CD14-positive monocyte (primary cell): ENCODE data around the gene NPEPPS. TPM values are rescaled to one million over a fixed set of nuclear protein-coding genes. Genes with fewer than 3 reads are reported as not detected.
"Not testable (repeated sequence)": the region's sequence is repeated elsewhere in the genome, so short reads cannot be mapped to it uniquely, and the experiment has no call there.

ENCODE experiments used
- DNase-seq, 3 donors: peaks; one replicate each; pipeline ENCODE4 v3.0.0-alpha.2; 2011 to 2022
- H2AFZ ChIP-seq: 2 replicates; pipeline ENCODE4 v1.6.0; 2012; ENCODE audit warnings: mild to moderate bottlenecking, low read depth, low read length, inconsistent platforms; ENCODE audit not compliant: insufficient read depth, poor library complexity, severe bottlenecking
- H3K27ac ChIP-seq, 2 donors: 1 replicate in 1 of 2; 2 replicates in 1 of 2; pipeline ENCODE4 v1.5.1; 2012 to 2013; ENCODE audit warnings: low read length in 2 of 2, control low read depth in 1 of 2, inconsistent platforms in 1 of 2, low read depth in 1 of 2, mild to moderate bottlenecking in 1 of 2
- H3K27me3 ChIP-seq, 2 donors: one replicate each; pipeline versions ENCODE4 v1.6.0 to v1.6.1; 2011 to 2013; ENCODE audit warnings: low read length in 2 of 2; ENCODE audit not compliant: control insufficient read depth in 2 of 2, insufficient read depth in 2 of 2
- H3K36me3 ChIP-seq, 2 donors: replicated peaks in 1 of 2; 1 replicate in 1 of 2; 2 replicates in 1 of 2; pipeline versions ENCODE4 v1.5.1 to v1.6.1; 2012 to 2013; ENCODE audit warnings: low read length in 2 of 2, control low read depth in 1 of 2, inconsistent platforms in 1 of 2, mild to moderate bottlenecking in 1 of 2; ENCODE audit not compliant: insufficient read depth in 2 of 2, control insufficient read depth in 1 of 2
- H3K4me1 ChIP-seq, 2 donors: 1 replicate in 1 of 2; 2 replicates in 1 of 2; pipeline versions ENCODE4 v1.5.1 to v1.6.1; 2012 to 2013; ENCODE audit warnings: low read length in 2 of 2, control low read depth in 1 of 2, inconsistent platforms in 1 of 2, mild to moderate bottlenecking in 1 of 2, moderate library complexity in 1 of 2; ENCODE audit not compliant: insufficient read depth in 2 of 2, control insufficient read depth in 1 of 2
- H3K4me2 ChIP-seq: replicated peaks from 2 replicates; pipeline ENCODE3; 2012; ENCODE audit warnings: low read length, moderate library complexity, mild to moderate bottlenecking; ENCODE audit not compliant: poor library complexity, severe bottlenecking; ENCODE audit errors: extremely low read depth
- H3K4me3 ChIP-seq, 3 experiments: fragments of 200-600 bp in 1 of 3; sonication (generic) in 1 of 3; replicated peaks in 1 of 3; 1 replicate in 2 of 3; 2 replicates in 1 of 3; pipeline ENCODE4 v1.5.1; 2011 to 2013; ENCODE audit warnings: low read length in 3 of 3, mild to moderate bottlenecking in 3 of 3, control low read depth in 2 of 3, low read depth in 2 of 3, inconsistent platforms in 1 of 3, moderate library complexity in 1 of 3
- H3K79me2 ChIP-seq: 2 replicates; pipeline ENCODE4 v1.6.0; 2012; ENCODE audit warnings: mild to moderate bottlenecking, control low read depth, inconsistent platforms, low read length, moderate library complexity; ENCODE audit not compliant: insufficient read depth
- H3K9ac ChIP-seq: 2 replicates; pipeline ENCODE4 v1.6.0; 2017; ENCODE audit warnings: low read length, mild to moderate bottlenecking; ENCODE audit not compliant: insufficient read depth, poor library complexity, severe bottlenecking
- H3K9me3 ChIP-seq, 2 donors: replicated peaks in 1 of 2; 1 replicate in 1 of 2; 2 replicates in 1 of 2; pipeline versions ENCODE4 v1.5.1 to v1.6.1; 2012 to 2013; ENCODE audit warnings: low read length in 2 of 2, control low read depth in 1 of 2; ENCODE audit not compliant: control insufficient read depth in 1 of 2, insufficient read depth in 1 of 2
- H4K20me1 ChIP-seq: 2 replicates; pipeline ENCODE4 v1.6.0; 2012; ENCODE audit warnings: mild to moderate bottlenecking, low read length, control low read depth, moderate library complexity; ENCODE audit not compliant: insufficient read depth
- H3K27ac Mint-ChIP-seq, 7 donors: one replicate each; pipeline ENCODE4 v1.8.0; 2020; ENCODE audit warnings: mild to moderate bottlenecking in 7 of 7, mixed read lengths in 7 of 7, moderate library complexity in 6 of 7, inconsistent platforms in 2 of 7
- H3K27me3 Mint-ChIP-seq, 3 donors: one replicate each; pipeline ENCODE4 v1.8.0; 2021 to 2022; ENCODE audit warnings: low read depth in 3 of 3, mild to moderate bottlenecking in 3 of 3, mixed read lengths in 3 of 3, moderate library complexity in 3 of 3, inconsistent platforms in 1 of 3
- H3K36me3 Mint-ChIP-seq, 2 donors: one replicate each; pipeline ENCODE4 v1.8.0; 2020; ENCODE audit warnings: mixed read lengths in 2 of 2, inconsistent platforms in 1 of 2, mild to moderate bottlenecking in 1 of 2
- H3K4me1 Mint-ChIP-seq: one replicate; pipeline ENCODE4 v1.8.0; 2020; ENCODE audit warnings: mild to moderate bottlenecking, mixed read lengths
- H3K4me3 Mint-ChIP-seq, 2 donors: one replicate each; pipeline ENCODE4 v1.8.0; 2020; ENCODE audit warnings: mild to moderate bottlenecking in 2 of 2, mixed read lengths in 2 of 2, moderate library complexity in 1 of 2
- H3K9me3 Mint-ChIP-seq, 7 donors: one replicate each; pipeline ENCODE4 v1.8.0; 2020 to 2022; ENCODE audit warnings: mixed read lengths in 7 of 7, mild to moderate bottlenecking in 6 of 7, moderate library complexity in 6 of 7, inconsistent platforms in 2 of 7
- WGBS: methylation state at CpG from one replicate; pipeline ENCODE4 v1.1.5; 2013; ENCODE audit warnings: missing lambda C conversion rate; ENCODE audit not compliant: insufficient coverage; 5-methylcytosine and 5-hydroxymethylcytosine counted together
- intact Hi-C, 2 donors: fragments of 100-400 bp; cut with micrococcal nuclease; formaldehyde crosslinking; loops; one replicate each; pipeline versions ENCODE4 v1.15.0 to v1.15.1; 2023
- polyA plus RNA-seq, 3 donors: library from polyadenylated mRNA; depleted of rRNA in 1 of 3; unstranded in 2 of 3; stranded (reverse) in 1 of 3; fragments of 300-500 nt in 2 of 3; fragments of >200 nt in 1 of 3; fragmentation: Illumina TruSeq in 2 of 3; gene quantifications; 1 replicate in 2 of 3; 2 replicates in 1 of 3; pipeline ENCODE4 v1.2.3, GENCODE V29; 2012 to 2021

The NPEPPS gene
- polyA plus RNA-seq, 3 donors, result 38.3 to 80.1 (median 53.1) TPM

DNA sequence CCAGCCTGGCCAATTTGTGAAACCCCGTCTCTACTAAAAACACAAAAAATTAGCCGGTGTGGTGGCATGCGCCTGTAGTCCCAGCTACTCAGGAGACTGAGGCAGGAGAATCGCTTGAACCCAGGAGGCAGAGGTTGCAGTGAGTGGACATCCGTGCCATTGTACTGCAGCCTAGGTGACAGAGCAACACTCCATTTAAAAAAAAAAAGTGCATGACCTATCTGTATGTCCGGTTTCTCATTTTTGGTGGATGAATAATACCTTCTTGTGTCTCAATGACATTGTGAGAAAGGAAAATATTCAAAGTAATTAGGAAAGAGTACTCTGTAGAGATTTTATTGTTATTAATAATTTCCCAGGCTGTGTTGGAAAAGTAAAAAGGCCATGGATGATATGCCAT is 17.6 kb upstream of the NPEPPS start:
- H4K20me1 ChIP-seq, H2AFZ ChIP-seq, H3K79me2 ChIP-seq, H3K9me3 Mint-ChIP-seq, H3K27ac Mint-ChIP-seq, H3K9me3 ChIP-seq, H3K36me3 ChIP-seq, H3K9ac ChIP-seq, H3K27ac ChIP-seq, intact Hi-C loops, H3K4me3 ChIP-seq, H3K4me1 ChIP-seq, H3K27me3 Mint-ChIP-seq, DNase-seq, H3K36me3 Mint-ChIP-seq, H3K27me3 ChIP-seq, H3K4me2 ChIP-seq, H3K4me1 Mint-ChIP-seq, H3K4me3 Mint-ChIP-seq: not testable (repeated sequence)
- 75% methylated on average over 4 of the region's 6 CpGs for WGBS

- H4K20me1 ChIP-seq, result not testable (repeated sequence)
These were observed 12.0 kb upstream of the NPEPPS start for GRCh38 chr17:47518880-47519279.

DNA sequence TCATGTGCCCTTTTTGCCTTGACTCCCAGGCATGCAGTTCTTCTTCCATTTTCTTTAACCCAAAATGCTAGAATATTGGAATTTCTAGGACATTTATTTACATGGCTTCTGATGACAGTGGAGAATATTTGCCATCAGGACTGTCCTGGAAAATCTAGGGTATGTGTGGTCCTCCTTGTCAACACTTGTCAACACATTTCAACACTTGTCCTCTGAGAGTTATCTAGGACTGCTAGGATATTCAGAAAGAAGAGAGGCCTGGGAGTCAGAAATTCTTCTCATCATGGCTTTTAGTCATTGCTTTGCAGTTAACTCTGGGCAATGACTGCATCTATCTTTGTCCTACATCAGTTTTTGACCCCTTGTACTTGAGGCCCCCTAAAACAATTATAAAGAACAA is 11.5 kb upstream of the NPEPPS start:
- H3K27me3 ChIP-seq, result not testable (repeated sequence)

More at GRCh38 chr17:47518880-47519279, 12.0 kb upstream of the NPEPPS start:
- H3K4me2 ChIP-seq, H2AFZ ChIP-seq, H3K4me3 Mint-ChIP-seq, H3K9ac ChIP-seq, H3K9me3 ChIP-seq, H3K4me3 ChIP-seq, H3K79me2 ChIP-seq, DNase-seq, H3K27me3 Mint-ChIP-seq, H3K4me1 Mint-ChIP-seq, intact Hi-C loops, H3K9me3 Mint-ChIP-seq, H3K27ac ChIP-seq, H3K36me3 Mint-ChIP-seq, H3K27me3 ChIP-seq, H3K27ac Mint-ChIP-seq, H3K4me1 ChIP-seq, H3K36me3 ChIP-seq: not testable (repeated sequence)

DNA sequence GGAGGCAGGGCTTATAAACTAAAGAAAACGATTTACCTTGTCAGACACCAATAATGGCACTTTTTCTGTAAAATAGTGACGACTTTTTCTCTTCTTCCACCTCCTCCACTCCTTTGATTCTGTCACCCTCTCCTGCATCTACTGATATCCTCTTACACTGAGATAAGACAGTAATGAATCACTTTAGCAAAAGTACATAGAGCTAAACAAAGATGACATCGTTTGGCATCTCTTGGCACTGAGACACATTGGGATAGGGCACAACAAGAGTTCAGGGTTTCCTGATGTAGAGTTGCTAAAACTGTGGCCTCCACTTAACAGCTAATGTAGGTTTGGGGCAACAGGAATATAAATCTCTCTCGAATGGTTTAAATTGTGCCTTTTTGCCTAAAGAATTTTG is 10.6 kb upstream of the NPEPPS start:
- H2AFZ ChIP-seq, H3K4me3 ChIP-seq, H3K27me3 Mint-ChIP-seq, H3K4me1 Mint-ChIP-seq, H3K36me3 ChIP-seq, H3K27ac Mint-ChIP-seq, DNase-seq, H3K4me3 Mint-ChIP-seq, H3K4me1 ChIP-seq, H3K36me3 Mint-ChIP-seq, H3K27ac ChIP-seq, H4K20me1 ChIP-seq, H3K9ac ChIP-seq, H3K9me3 Mint-ChIP-seq, H3K27me3 ChIP-seq, H3K4me2 ChIP-seq, intact Hi-C loops, H3K79me2 ChIP-seq, H3K9me3 ChIP-seq: not testable (repeated sequence)
- no CpG with 5 or more reads among the region's 4 CpGs for WGBS

More for the DNA sequence above, 11.5 kb upstream of the NPEPPS start:
- H3K4me1 ChIP-seq, H3K9me3 ChIP-seq, H3K4me3 Mint-ChIP-seq, H3K4me3 ChIP-seq, H3K4me2 ChIP-seq, DNase-seq, H4K20me1 ChIP-seq, H3K9ac ChIP-seq, H2AFZ ChIP-seq, H3K27ac ChIP-seq, H3K9me3 Mint-ChIP-seq, intact Hi-C loops, H3K4me1 Mint-ChIP-seq, H3K27me3 Mint-ChIP-seq, H3K36me3 ChIP-seq, H3K36me3 Mint-ChIP-seq, H3K79me2 ChIP-seq, H3K27ac Mint-ChIP-seq: not testable (repeated sequence)

GRCh38 chr17:47521434-47521833 is 9.5 kb upstream of the NPEPPS start:
- H2AFZ ChIP-seq, intact Hi-C loops, H3K36me3 ChIP-seq, H3K4me3 ChIP-seq, H4K20me1 ChIP-seq, H3K9me3 Mint-ChIP-seq, H3K27ac Mint-ChIP-seq, H3K79me2 ChIP-seq, H3K4me1 Mint-ChIP-seq, H3K27me3 ChIP-seq, H3K9me3 ChIP-seq, DNase-seq, H3K27ac ChIP-seq, H3K4me3 Mint-ChIP-seq, H3K36me3 Mint-ChIP-seq, H3K4me2 ChIP-seq, H3K4me1 ChIP-seq, H3K27me3 Mint-ChIP-seq, H3K9ac ChIP-seq: not testable (repeated sequence)
- no CpG with 5 or more reads among the region's 1 CpG for WGBS
